GM18873 (cell line): ENCODE results near the gene GRHL3.

Source experiments
- ATAC-seq: cut with Tn5 transposase; IDR thresholded peaks from one replicate; pipeline ENCODE4 v1.9.1; 2021; ENCODE audit warnings: mild to moderate bottlenecking, moderate library complexity, moderate number of reproducible peaks; ENCODE audit not compliant: unreplicated experiment, low FRiP score

The GRHL3 gene

DNA sequence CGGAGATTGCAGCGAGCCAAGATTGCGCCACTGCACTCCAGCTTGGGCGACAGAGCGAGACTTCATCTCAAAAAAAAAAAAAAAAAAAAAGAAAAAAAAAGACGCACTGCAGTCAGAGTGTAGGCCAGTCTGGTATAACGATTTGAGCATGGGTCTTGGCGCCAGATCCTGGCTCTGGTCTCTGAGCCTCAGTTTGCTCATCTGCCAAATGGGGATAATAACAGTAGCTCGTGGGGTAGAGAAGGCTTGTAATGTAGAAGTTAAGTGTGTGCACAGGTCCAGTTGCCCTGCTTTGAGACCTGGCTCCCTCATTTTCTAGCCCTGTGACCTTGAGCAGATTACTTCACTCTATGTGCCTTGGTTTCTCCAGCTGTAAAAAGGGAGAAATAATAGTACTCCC, 26.3 kb upstream of the GRHL3 start:
- no peak for ATAC-seq

DNA sequence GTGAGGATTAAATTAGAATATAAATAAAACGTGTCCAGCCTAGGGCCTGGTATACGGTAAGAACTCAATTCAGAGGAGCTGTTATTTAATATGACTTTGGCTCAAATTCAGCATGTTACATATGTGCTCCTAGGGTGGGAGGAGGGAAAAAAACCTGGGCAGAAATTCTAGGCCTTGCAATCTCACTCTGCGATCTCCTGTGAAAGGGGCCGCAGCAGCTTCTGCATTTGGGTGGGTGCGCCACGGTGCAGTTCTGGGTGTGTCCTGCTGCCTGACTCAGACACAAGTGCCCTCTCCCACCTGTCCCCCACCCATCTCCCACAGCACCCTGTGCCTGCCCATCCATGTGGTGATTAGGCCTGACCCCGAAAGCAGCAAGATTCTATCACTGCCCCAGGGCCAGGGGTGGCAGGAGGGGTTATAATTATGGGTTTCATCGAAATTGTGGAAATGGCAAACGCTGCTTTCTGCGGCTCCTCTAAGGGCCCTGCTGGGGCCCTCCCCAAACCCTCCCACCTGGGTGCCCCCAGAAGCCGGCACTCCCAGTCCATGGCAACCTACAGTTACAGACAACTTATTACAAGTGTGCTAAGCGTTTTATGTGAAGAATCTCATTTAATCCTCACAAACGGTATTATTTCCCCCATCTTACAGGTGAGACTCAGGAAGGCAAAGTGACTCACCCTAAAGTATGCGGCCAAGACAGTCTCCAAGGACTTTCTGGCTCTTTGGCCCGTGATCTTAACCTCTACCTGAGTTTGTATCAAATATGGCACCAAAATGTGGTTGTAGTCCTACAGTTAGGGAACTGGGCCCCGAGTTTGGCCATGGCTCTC, 25.5 kb upstream of the GRHL3 start:
- ATAC-seq, result no peak

DNA sequence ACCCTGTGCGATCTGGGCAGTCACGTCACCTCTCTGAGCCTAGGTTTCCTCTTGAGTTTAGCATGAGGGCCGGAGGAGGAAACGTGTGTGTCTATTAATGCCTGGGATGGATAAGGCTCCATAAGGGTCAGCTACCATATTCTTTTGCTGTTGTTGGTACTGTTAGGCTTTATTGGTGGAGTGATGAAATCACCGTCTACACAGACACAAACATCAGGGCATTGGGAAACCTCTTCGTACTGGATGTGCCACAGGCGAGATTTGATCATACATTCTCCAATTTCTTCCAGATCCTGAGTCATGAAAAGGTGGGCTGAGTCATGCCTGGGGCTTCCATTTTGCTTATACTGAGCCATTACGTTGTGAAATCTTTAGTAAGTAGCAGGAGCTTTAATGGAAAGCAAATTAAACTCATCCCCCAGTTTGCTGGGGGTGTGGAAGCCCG, 24.9 kb upstream of the GRHL3 start:
- no peak for ATAC-seq

DNA sequence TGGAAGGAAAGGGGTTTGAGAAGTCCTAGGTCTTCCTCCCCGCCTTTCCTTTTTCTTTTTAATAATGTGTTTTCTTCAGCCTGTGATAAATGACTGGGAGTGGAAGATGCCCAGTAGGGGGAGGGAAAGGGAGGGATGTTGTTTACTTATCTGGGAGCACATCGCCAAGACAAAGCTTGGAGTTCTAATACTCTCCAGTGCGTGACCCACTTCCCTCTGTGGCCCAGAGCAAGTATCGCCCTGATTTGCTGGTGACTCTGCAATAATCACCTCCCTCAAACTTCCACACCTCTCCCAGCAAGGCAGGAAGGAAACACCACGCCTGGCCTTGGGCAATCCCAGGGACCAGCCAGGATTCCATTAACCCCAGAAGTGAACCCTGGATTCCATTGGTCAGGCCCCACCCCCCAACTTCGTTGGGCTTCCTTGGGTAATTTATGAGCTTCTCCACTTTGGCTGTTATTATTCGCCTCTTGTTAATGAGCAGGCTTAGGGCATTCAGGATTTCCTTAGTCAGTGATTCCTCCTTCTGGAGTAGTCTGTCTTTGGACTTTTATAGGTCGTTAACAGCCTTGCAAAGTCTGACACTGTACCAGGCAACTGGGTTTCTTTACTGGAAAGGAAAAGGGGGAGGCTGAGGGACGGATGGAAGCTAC, 24.3 kb upstream of the GRHL3 start:
- no peak for ATAC-seq

DNA sequence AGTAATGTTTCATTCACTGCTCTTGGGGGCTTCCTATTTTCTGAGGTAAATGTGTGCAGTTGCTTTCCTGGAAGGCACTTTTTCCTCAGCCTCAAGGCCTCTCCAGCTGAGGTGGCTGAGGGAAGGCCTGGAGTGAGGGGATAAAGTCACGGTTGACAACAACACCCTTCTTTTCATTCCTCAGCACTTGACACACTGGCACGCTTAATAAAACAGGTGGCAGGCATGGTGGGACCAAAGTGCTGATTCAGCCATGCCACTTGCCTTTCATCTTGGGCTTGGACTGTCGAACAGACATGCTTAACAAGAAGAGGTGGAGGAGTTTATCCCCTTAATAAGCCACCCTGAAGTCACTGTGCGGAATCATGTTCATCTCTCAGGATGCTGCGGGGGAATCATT, 23.6 kb upstream of the GRHL3 start:
- no peak for ATAC-seq

DNA sequence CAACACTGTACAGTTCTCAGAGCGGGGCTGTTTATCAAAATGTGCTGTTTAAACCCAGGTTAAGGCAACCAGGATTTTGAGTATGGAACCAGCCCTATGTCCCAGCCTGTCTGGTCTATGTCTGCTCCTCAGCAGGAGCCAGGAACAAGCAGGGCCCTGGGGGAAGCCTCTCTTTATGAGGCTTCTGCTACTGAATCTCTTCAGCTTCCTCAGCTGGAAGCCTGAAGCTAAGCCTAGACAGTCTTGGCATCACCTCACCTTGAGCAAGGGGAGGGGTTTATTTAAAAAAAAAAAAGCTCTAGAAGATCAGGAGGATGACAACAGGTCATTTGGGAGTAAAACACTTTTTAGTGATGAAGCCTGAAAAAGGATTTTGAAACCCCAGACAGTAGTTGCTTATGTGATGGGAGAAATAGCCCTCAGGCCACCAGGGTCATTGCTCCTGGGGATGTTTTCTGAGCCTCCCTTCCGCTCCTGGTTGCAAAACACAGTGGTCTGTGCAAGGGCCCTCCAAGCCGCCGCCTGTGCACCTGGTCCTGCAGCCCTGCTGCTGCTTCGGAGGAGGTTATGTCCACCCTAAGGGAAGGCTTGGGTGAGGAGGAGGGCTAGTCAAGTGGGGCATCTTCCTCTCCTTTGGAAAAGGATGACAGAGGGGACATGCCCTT, 21.8 kb upstream of the GRHL3 start:
- ATAC-seq, result no peak

DNA sequence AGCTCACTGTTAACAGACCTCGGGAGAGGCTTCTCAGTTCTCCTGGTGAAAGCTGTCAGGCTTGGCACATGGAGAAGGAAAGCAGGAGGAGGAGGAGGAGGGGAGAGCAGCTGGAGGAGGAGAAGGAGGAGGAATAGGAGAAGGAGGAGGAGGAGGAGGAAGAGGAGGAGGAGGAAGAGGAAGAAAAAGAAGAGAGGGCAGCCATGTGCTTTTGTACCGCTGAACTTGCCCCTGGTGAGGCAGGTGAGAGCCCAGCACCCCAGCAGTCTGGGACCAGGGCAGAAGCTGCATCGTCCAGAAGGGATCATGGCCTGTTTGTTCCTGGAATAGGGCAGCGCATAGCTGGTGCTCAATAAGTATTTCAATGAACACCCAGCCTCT, 21.3 kb upstream of the GRHL3 start:
- no peak for ATAC-seq

DNA sequence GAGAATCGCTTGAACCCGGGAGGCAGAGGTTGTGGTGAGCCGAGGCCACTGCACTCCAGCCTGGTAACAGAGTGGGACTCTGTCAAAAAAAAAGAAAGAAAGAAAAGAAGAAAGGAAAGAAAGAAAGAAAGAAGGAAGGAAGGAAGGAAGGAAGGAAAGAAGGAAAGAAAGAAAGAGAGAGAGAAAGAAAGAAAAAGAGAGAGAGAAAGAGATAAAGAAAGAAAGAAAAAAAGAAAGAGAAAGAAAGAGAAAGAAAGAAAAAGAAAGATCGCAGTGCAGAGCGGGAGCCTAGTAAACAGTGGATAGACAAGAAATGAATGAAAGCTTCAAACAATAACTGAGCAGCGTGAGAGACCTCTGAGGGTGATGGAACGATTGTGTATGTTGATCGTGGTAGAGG, 20.6 kb upstream of the GRHL3 start:
- no peak for ATAC-seq

DNA sequence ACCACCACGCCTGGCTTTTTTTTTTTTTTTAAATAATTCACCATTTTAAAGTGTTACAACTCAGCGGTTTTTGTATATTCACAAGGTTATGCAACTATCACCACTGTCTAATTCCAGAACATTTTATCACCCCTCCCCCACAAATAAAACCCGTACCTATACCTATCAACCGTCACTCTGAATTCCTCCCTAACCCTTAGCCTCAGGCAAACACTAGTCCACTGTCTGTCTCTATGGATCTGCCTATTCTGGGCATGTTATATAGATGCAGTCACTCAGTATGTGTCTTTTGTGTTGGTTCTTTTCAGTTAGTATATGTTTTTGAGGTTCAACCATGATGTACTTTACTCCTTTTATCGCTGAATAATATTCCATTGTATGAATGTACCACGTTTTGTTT, 19.3 kb upstream of the GRHL3 start:
- ATAC-seq, result no peak

DNA sequence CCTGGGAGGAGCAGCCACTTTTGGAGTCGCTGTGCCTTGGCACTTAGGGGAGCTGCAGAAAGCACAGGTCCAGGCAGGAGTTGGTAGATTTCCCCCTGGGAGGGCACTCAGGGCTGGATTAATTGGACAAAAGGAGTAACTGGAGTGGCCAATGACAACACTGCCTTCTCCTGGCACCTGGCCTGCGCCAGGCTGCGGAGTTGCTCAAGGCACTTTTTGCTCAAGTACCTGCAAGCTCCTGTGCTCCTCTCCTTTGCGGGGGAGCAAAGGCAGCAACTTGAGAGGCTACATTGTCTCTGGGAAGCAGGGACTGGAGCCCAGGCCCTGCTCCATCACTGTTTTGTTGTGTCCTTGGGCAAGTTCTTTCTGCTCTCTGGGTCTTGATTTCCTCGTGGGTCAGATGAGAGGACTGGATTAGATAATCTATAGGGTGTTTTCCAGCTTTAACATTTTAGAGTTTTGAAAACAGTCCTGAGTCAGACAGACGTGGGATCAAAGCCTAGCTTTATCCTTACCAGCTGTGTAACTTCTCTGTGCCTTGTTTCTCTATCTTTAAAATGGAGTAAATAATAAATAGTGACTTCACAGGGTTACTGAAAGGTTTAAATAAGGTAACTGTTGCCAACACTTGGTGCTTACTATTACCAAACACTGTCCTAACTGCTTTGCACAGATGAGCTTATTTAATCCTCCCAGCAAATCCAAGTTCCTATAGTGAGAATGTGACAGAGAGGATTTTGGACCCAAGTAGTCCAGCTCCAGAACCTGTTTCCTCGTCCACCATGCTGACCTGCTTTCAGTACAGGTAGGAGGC, 18.0 kb upstream of the GRHL3 start:
- ATAC-seq, result no peak

DNA sequence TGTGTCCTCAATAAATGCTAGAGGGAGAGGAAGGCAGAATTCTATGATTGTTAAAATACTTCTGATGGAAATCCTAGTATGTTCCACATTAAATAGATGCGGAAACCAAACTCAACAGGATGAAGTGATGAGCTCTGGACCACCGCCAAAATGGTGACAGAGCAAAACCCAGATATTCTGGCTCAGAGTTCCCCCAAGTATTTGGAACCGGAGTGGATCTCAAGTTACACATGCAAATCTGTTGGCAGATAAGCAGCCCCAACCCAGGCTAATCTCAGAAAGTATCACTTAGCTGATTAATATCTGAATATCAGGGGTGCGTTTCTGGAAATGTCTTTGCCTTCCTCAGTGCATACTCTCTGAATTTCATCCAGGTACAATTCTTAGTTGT, 17.4 kb upstream of the GRHL3 start:
- ATAC-seq, result no peak

DNA sequence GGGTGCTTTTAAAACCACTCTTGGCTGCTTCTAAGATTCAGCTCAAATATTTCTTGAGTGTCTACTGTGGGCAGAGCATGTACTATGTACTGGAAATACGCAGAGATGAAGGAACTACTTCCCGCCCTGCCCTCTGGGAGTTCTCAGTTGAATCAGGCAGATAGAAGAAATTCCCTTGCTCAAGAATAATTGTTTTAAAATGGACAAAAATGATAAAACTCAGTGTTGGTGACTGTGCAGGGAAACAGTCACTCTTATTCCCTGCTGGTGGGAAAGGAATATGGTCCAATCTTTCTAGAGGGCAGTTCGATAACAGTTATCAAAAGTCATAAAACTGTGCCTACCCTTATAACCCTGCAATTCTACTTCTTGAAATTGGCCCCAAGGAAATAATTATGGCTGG, 16.9 kb upstream of the GRHL3 start:
- ATAC-seq, result no peak

DNA sequence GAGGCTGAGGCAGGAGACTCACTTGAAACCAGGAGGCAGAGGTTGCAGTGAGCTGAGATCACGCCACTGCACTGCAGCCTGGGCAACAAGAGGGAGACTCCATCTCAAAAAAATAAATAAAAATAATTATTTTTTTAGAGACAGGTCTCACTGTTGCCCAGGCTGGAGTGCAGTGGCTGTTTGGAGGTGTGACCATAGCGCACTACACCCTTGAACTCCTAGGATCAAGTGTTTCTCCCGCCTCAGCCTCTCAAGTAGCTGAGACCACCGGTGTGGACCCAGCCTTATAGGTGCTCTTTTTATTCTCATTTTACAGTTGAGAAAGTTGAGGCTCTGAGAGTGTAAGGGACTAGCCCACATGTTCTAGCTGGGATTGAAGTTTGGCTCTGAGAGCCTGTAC, 15.6 kb upstream of the GRHL3 start:
- no peak for ATAC-seq

DNA sequence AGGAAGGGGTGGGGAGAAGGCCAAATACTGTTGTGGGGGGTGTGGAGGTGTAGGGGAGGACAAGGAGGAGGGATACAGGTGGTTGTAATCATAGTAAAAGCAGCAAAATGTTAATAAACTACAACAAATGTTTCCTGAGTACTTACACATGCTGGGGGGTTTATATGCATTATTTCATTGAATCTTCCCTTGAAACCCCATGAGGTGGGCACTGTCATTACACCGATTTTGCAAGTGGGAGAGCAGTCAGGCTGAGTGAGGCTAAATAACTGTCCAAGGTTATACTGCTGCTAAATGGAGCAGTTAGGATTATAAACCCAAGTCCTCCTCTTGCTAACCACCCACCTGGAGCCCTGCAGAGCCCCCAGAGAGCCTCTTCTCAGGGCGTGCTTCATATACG, 14.4 kb upstream of the GRHL3 start:
- ATAC-seq, result no peak

DNA sequence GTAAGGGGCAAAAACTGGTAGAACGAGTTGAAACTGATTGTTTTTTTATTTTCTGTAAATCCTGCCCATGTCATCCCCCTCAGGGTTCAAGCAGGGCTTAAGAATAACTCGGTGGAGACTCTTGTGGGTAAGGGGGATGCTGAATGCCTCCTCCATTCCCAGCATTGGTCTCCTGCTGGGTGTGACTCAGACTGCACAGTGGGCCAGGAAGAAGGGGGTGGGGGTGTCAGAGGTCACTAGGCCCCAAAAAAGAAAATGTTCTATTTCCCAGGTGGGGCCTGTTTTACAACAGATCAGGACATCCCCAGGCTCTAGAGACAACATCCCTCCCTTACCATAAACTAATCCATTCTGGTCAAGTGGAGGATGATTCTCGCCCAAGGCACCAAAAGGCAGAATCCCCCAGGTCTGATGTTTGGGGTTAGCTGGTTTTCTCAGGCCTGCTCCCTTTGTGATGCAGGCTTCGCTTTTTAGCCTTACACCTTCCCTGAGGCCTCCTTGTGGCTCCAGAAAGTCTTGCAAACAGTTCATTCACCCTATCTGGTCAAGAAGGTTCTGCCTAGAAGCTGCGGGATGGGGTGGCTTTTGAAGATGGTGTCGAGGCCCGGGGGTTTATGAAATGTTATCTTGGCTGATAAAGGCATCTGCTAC, 10.7 kb upstream of the GRHL3 start:
- ATAC-seq, result no peak

DNA sequence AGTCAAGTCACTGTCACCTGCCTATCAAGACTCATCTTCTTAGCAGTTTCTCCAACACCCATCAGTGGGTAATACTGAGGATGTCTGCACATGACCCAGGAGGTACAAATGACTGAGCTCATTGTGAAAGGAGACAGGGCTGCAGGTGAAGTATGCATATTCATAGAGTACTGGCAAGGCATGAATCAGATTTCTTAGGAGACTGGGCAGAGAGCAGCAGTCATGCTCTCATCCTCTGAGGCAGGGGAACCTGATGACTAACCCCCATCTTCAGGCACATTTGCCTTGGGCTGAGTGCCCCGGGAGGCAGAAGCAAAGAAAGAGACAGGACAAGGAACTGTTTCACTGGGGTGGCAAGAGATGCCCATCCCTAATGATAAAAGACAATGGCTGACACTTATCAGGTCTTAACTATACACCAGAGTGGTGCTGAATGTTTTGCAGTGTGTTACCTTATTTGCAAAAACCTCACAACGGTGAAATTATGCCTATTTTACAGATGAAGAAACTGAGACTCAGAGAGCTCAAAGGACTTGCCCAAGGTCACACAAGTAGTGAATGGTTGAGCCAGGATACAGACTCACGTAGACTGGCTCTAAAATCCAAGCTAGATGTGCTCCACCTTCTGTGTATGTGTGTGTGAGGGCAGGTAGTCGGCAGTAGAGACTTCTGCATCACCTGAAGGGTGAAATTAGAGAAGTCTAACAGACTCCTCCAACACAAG, 9.2 kb upstream of the GRHL3 start:
- ATAC-seq, result no peak

DNA sequence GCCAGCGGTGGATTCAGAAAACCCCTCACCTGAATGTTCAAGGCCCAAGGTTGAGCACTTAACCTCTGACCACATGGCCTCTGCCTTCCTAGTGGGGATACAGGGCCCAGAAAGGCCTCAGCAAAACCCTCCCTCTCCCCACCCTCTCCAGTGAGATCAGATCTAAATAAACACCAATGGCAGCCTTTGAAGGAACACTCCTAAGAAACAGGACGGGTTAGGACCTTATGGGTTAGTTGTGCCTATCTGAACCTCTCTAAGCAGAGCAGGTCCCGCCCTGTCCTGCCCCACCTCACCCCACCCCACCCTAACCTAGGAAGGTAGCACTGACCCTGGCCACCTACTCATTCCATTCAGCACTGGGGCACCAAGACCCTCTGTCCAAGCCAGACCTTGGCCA, 7.9 kb upstream of the GRHL3 start:
- no peak for ATAC-seq

DNA sequence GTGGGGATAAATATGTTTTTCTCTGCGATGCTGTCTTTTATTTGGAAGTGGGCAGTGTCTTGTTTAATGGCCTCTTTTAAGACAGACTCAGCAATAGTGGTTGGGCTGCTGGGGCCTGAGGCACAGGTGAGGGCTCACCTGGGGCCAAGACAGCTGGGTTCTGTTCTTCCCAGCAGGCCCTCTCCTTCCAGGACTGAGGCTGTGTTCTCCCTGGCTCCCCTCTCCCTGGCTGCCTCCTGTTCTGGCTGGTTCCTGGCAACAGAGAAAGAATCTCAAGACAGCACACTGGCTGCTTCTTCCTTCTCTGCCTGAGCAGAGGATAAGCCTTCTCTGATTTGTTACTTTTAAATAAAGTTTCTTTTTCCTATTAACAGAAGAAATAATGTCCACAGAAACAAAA, 7.4 kb upstream of the GRHL3 start:
- no peak for ATAC-seq

DNA sequence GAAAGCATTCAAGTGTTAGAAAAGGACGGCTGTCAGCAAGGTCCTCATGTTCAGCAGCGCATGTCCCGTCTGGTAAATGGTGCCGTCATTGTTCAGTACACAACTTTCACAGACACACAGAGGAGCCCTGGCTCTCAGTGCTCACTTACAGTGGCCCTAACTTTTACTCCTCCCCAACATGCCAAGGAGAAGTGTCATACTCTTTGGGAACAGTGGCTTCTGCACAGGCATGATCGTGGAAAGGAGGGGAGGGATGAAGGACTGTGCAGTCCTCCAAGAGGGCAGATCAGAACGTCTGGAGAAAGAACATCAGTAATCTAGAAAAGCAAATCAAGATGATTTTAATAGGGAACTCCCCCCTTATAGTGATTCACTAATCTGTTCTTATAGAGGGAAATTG, 3.8 kb upstream of the GRHL3 start:
- ATAC-seq, result no peak

DNA sequence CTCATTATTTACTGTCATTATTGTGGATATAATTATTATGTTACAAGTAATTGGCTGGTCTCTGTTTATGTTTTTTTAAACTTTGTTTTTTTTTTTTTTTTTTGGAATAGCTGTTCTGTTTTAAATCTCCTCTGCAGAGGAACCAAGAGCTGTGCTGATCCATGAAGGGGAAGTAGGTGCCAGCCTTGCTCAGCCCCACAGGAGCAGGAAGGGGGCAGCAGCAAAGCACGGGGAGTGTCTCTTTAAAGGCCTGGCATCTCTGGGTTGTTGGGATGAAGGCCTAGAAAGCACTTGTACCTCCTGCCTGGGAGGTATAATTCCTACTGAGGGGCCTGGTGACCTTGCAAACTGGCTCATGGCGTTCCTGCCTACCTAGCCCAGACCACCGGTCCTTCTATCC, 2.5 kb upstream of the GRHL3 start:
- no peak for ATAC-seq
